PC-3 (cell line): Measurements from ENCODE around the gene RNF114. TPM values are rescaled to one million over a fixed set of nuclear protein-coding genes. Genes with fewer than 3 reads are reported as not detected.

Source experiments
- ATAC-seq: fragments of 200-7000 bp; cut with Tn5 transposase; 2 replicates; pipeline ENCODE4 v1.9.1; 2020; ENCODE audit warnings: mild to moderate bottlenecking, moderate library complexity
- BruUV-seq: library from RNA; stranded (reverse); fragments of 400-500 nt; replicated peaks from 2 replicates; lab custom pipeline; 2021; lab: Mats Ljungman, UMichigan
- CTCF ChIA-PET: fragments of 300-600 bp; sonication (Branson Sonifier 250); formaldehyde crosslinking; loops from one replicate; lab custom pipeline; 2022; ENCODE audit warnings: antibody characterized with exemption; lab: Charles Lee
- POLR2A ChIA-PET: fragments of 300-600 bp; sonication (Branson Sonifier 250); formaldehyde crosslinking; loops from one replicate; lab custom pipeline; 2022; ENCODE audit warnings: antibody characterized with exemption; ENCODE audit not compliant: unreplicated experiment; lab: Charles Lee
- DNase-seq: peaks from one replicate; pipeline ENCODE4 v3.0.0-alpha.2; 2015
- H2AFZ ChIP-seq: fragments of 300-600 bp; sonication (generic); 2 replicates; pipeline ENCODE4 v1.6.0; 2016; ENCODE audit warnings: antibody characterized with exemption, low read length
- H3F3A ChIP-seq: fragments of 300-600 bp; sonication (generic); one replicate; pipeline ENCODE4 v1.6.0; 2017; ENCODE audit warnings: antibody characterized with exemption, low read length, control low read depth, mild to moderate bottlenecking; ENCODE audit not compliant: unreplicated experiment
- H3K27ac ChIP-seq: fragments of 300-600 bp; sonication (generic); 2 replicates; pipeline ENCODE4 v1.5.1; 2016; ENCODE audit warnings: mild to moderate bottlenecking, low read length
- H3K27me3 ChIP-seq: fragments of 300-600 bp; sonication (generic); 2 replicates; pipeline ENCODE4 v1.6.1; 2016; ENCODE audit warnings: low read length, mixed read lengths
- H3K36me3 ChIP-seq: fragments of 300-600 bp; sonication (generic); 2 replicates; pipeline ENCODE4 v1.6.1; 2016; ENCODE audit warnings: low read depth, mixed run types, low read length, mixed read lengths
- H3K4me1 ChIP-seq: fragments of 300-600 bp; sonication (generic); 2 replicates; pipeline ENCODE4 v1.5.1; 2016; ENCODE audit warnings: low read length; ENCODE audit not compliant: insufficient read depth
- H3K4me2 ChIP-seq: fragments of 300-600 bp; sonication (generic); 2 replicates; pipeline ENCODE4 v1.6.0; 2016; ENCODE audit warnings: low read length
- H3K4me3 ChIP-seq: fragments of 300-600 bp; sonication (generic); 2 replicates; pipeline ENCODE4 v1.5.1; 2016; ENCODE audit warnings: mild to moderate bottlenecking, low read length, mixed read lengths
- H3K79me2 ChIP-seq: fragments of 300-600 bp; sonication (generic); 2 replicates; pipeline ENCODE4 v1.6.1; 2017; ENCODE audit warnings: low read length, mixed read lengths
- H3K9ac ChIP-seq: fragments of 300-600 bp; sonication (generic); 2 replicates; pipeline ENCODE4 v1.6.0; 2016; ENCODE audit warnings: mild to moderate bottlenecking, low read length
- H3K9me2 ChIP-seq: fragments of 300-600 bp; sonication (generic); replicated peaks from 2 replicates; pipeline ENCODE4 v1.6.1; 2016; ENCODE audit warnings: mixed run types, low read length, mixed read lengths
- H3K9me3 ChIP-seq: fragments of 300-600 bp; sonication (generic); 2 replicates; pipeline ENCODE4 v1.6.1; 2016; ENCODE audit warnings: low read length, mixed read lengths
- H4K20me1 ChIP-seq: fragments of 300-600 bp; sonication (generic); 2 replicates; pipeline ENCODE4 v1.6.1; 2016; ENCODE audit warnings: low read length, mixed read lengths
- EZH2 ChIP-seq: fragments of 300-600 bp; sonication (generic); IDR thresholded peaks from one replicate; pipeline ENCODE4 v1.6.1; 2017; ENCODE audit warnings: antibody characterized with exemption, mild to moderate bottlenecking, low read length; ENCODE audit not compliant: unreplicated experiment
- EZH2phosphoT487 ChIP-seq: fragments of 300-600 bp; sonication (generic); IDR thresholded peaks from 2 replicates; pipeline ENCODE4 v1.6.1; 2018; ENCODE audit warnings: mild to moderate bottlenecking, antibody characterized with exemption, low read length, borderline replicate concordance
- intact Hi-C: fragments of 100-400 bp; cut with micrococcal nuclease; formaldehyde crosslinking; loops from 2 replicates; pipeline ENCODE4 v1.9.0; 2023
- total RNA-seq: library from RNA; depleted of rRNA; stranded (reverse); fragments of >200 nt; gene quantifications from 2 replicates; pipeline ENCODE4 v1.2.3, GENCODE V29; 2014
- TF ChIP-seq, protein P1 (sequence below): fragments of 300-600 bp; sonication (generic); conservative IDR thresholded peaks from 2 replicates; pipeline ENCODE4 v1.5.1; 2017; ENCODE audit warnings: antibody characterized with exemption, low read depth, mild to moderate bottlenecking, low read length

The RNF114 gene
- total RNA-seq, 1 experiment from 2014 or later: 133 TPM

- Histone ChIP-seq H3K27me3 (no peaks in the 10 kb centered on the region), H3K9ac (no peak overlapping the region), H4K20me1 (peaks cover 2% of the 10 kb centered on the region), H3K27ac (no peak overlapping the region), H3K9me2 (no peaks in the 10 kb centered on the region), H3F3A (no peaks in the 10 kb centered on the region), H3K79me2 (peaks cover 14% of the 10 kb centered on the region), H3K9me3 (no peaks in the 10 kb centered on the region), H2AFZ (no peak overlapping the region), H3K4me2 (no peak overlapping the region), H3K4me3 (no peak overlapping the region), H3K4me1 (peaks cover 11% of the 10 kb centered on the region), H3K36me3 (no peaks in the 10 kb centered on the region)
- ATAC-seq (no peak), DNase-seq (no peak)
- intact Hi-C loops: no loop called here
- BruUV-seq: no TSS peak
- ChIA-PET CTCF (no interaction called here), POLR2A (no interaction called here)
- no peak for TF ChIP-seq EZH2
- no peak for TF ChIP-seq EZH2phosphoT487
- TF ChIP-seq, protein P1, sequence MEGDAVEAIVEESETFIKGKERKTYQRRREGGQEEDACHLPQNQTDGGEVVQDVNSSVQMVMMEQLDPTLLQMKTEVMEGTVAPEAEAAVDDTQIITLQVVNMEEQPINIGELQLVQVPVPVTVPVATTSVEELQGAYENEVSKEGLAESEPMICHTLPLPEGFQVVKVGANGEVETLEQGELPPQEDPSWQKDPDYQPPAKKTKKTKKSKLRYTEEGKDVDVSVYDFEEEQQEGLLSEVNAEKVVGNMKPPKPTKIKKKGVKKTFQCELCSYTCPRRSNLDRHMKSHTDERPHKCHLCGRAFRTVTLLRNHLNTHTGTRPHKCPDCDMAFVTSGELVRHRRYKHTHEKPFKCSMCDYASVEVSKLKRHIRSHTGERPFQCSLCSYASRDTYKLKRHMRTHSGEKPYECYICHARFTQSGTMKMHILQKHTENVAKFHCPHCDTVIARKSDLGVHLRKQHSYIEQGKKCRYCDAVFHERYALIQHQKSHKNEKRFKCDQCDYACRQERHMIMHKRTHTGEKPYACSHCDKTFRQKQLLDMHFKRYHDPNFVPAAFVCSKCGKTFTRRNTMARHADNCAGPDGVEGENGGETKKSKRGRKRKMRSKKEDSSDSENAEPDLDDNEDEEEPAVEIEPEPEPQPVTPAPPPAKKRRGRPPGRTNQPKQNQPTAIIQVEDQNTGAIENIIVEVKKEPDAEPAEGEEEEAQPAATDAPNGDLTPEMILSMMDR: no peak
Observed at GRCh38 chr20:49919461-49919860, 16.7 kb upstream of the RNF114 start.

DNA sequence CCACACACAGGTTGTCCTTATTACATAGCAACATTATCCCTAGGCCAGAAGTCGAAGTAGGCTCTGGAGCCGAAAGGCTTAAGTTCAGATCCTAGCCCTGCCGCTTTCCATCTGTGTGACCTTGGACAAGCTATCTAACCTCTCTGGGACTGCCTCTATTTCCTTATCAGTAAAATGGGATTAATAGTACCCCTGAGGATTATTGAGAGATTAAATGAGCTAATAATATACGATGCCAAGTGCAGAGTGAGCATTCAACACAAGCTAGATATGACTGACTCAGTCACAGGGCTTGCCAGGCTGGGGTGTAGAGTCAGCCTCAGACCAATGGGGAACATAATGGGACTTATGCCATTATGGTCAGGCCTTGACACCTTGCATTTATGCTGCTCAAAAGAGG lies 11.9 kb upstream of the RNF114 start:
- H3K27me3 ChIP-seq: no peaks in the 10 kb centered on the region
- H3K4me2 ChIP-seq: no peak overlapping the region
- ATAC-seq: no peak
- no peak overlapping the region for H3K27ac ChIP-seq
- DNase-seq: no peak
- ChIA-PET POLR2A (no interaction called here), CTCF (no interaction called here)
- H3K4me1 ChIP-seq: 0 out of 2 replicates have a peak, but pooled peaks cover 3% of the 10 kb centered on the region
- H3K36me3 ChIP-seq: no peaks in the 10 kb centered on the region
- no peaks in the 10 kb centered on the region for H3K9me3 ChIP-seq
- TF ChIP-seq EZH2 (no peak), EZH2phosphoT487 (no peak)
- TF ChIP-seq, protein P1: no peak
- no TSS peak for BruUV-seq
- no peaks in the 10 kb centered on the region for H3K9me2 ChIP-seq
- H4K20me1 ChIP-seq: no peaks in the 10 kb centered on the region
- H3K79me2 ChIP-seq: no peaks in the 10 kb centered on the region
- no peak overlapping the region for H3K9ac ChIP-seq
- no peaks in the 10 kb centered on the region for H3F3A ChIP-seq
- no peak overlapping the region for H2AFZ ChIP-seq
- no peak overlapping the region for H3K4me3 ChIP-seq
- intact Hi-C loops: no loop called here

GRCh38 chr20:49925901-49926454 lies 10.2 kb upstream of the RNF114 start:
- TF ChIP-seq, protein P1: no peak
- no peak for TF ChIP-seq EZH2
- TF ChIP-seq EZH2phosphoT487: no peak
- H3K27me3 ChIP-seq: no peaks in the 10 kb centered on the region
- ATAC-seq (no peak), DNase-seq (no peak)
- no peak overlapping the region for H3K4me3 ChIP-seq
- H3K4me2 ChIP-seq: no peak overlapping the region
- H3K9me2 ChIP-seq: no peaks in the 10 kb centered on the region
- H3K9me3 ChIP-seq: no peaks in the 10 kb centered on the region
- CTCF ChIA-PET: no interaction called here
- BruUV-seq: no TSS peak
- no peak overlapping the region for H3K9ac ChIP-seq
- H3K27ac ChIP-seq: no peak overlapping the region
- no peaks in the 10 kb centered on the region for H3F3A ChIP-seq
- H3K4me1 ChIP-seq: 0 out of 2 replicates have a peak, but pooled peaks cover 3% of the 10 kb centered on the region
- H3K36me3 ChIP-seq: no peaks in the 10 kb centered on the region
- H4K20me1 ChIP-seq: no peaks in the 10 kb centered on the region
- intact Hi-C loops: no loop called here
- POLR2A ChIA-PET: no interaction called here
- H3K79me2 ChIP-seq: no peaks in the 10 kb centered on the region
- no peak overlapping the region for H2AFZ ChIP-seq
